GM12878 (cell line): ENCODE measurements around the gene THBS3. TPM values are rescaled to one million over a fixed set of nuclear protein-coding genes. Genes with fewer than 3 reads are reported as not detected.

Experiments used
- ATAC-seq: fragments of 200-7000 bp; cut with Tn5 transposase; 3 replicates; pipeline ENCODE4 v1.9.1; 2020; ENCODE audit warnings: mild to moderate bottlenecking, moderate library complexity
- BruUV-seq: library from RNA; stranded (reverse); fragments of 400-500 nt; replicated peaks from 2 replicates; lab custom pipeline; 2021; lab: Mats Ljungman, UMichigan
- CTCF ChIA-PET: fragments of 300-600 bp; sonication (Branson Sonifier 250); formaldehyde crosslinking; extraction: SDS; loops from one replicate; lab custom pipeline; 2021; ENCODE audit warnings: inconsistent platforms; lab: Yijun Ruan, JAX
- POLR2A ChIA-PET: fragments of 350-600 bp; formaldehyde crosslinking; extraction: SDS; loops from one replicate; lab custom pipeline; 2021; ENCODE audit warnings: inconsistent platforms; lab: Charles Lee
- RAD21 ChIA-PET: fragments of 300-600 bp; sonication (Branson Sonifier 250); formaldehyde crosslinking; loops from one replicate; lab custom pipeline; 2023; ENCODE audit warnings: antibody characterized with exemption; ENCODE audit not compliant: unreplicated experiment; lab: Charles Lee
- SMC1A ChIA-PET: fragments of 300-600 bp; sonication (Branson Sonifier 250); formaldehyde crosslinking; loops from one replicate; lab custom pipeline; 2023; ENCODE audit not compliant: unreplicated experiment, uncharacterized antibody; lab: Charles Lee
- DNase-seq: peaks from one replicate; pipeline ENCODE4 v3.0.0-alpha.2; 2011; ENCODE audit warnings: low read depth, low spot score
- FAIRE-seq: peaks from 3 replicates; lab custom pipeline; 2011; peaks lifted over from hg19 to GRCh38; lab: Jason Lieb, UNC
- H2AFZ ChIP-seq: 2 replicates; pipeline ENCODE4 v1.6.0; 2011; ENCODE audit warnings: low read depth, low read length, control low read depth; ENCODE audit not compliant: control insufficient read depth
- H3K27ac ChIP-seq: 2 replicates; pipeline ENCODE4 v1.5.1; 2011; ENCODE audit warnings: control low read depth; ENCODE audit not compliant: control insufficient read depth, insufficient read depth
- H3K27me3 ChIP-seq, 2 experiments: replicated peaks in 1 of 2; 2 replicates each; pipeline versions ENCODE4 v1.6.0 to v1.6.1; 2011; ENCODE audit warnings: low read length in 1 of 2; ENCODE audit not compliant: control insufficient read depth in 2 of 2, insufficient read depth in 2 of 2
- H3K36me3 ChIP-seq, 2 experiments: 2 replicates each; pipeline ENCODE4 v1.5.1; 2011; ENCODE audit warnings: low read length in 1 of 2; ENCODE audit not compliant: control insufficient read depth in 2 of 2, insufficient read depth in 2 of 2
- H3K4me1 ChIP-seq: 2 replicates; pipeline ENCODE4 v1.6.1; 2011; ENCODE audit warnings: mild to moderate bottlenecking, low read length, moderate library complexity, mixed read lengths; ENCODE audit not compliant: control insufficient read depth, insufficient read depth
- H3K4me2 ChIP-seq: 2 replicates; pipeline ENCODE4 v1.6.0; 2011; ENCODE audit warnings: control low read depth; ENCODE audit not compliant: control insufficient read depth, insufficient read depth
- H3K4me3 ChIP-seq: fragments of 200-600 bp; sonication (generic); 2 replicates; pipeline ENCODE4 v1.5.1; 2016
- H3K79me2 ChIP-seq: 2 replicates; pipeline ENCODE4 v1.6.0; 2011; ENCODE audit warnings: low read length; ENCODE audit not compliant: control insufficient read depth, insufficient read depth
- H3K9ac ChIP-seq: 2 replicates; pipeline ENCODE4 v1.8.0; 2011; ENCODE audit warnings: low read length, control low read depth, mixed read lengths; ENCODE audit not compliant: control insufficient read depth, insufficient read depth
- H3K9me3 ChIP-seq: replicated peaks from 3 replicates; pipeline ENCODE4 v1.5.1; 2011; ENCODE audit warnings: mild to moderate bottlenecking, low read length; ENCODE audit not compliant: control insufficient read depth, insufficient read depth
- H4K20me1 ChIP-seq: 2 replicates; pipeline ENCODE4 v1.6.0; 2011; ENCODE audit not compliant: control insufficient read depth, insufficient read depth
- CHD1 ChIP-seq: IDR thresholded peaks from 2 replicates; pipeline ENCODE4 v1.6.1; 2012; ENCODE audit warnings: low read depth, low read length, improper control_type of control experiment
- CUX1 ChIP-seq: IDR thresholded peaks from 2 replicates; pipeline ENCODE4 v1.6.1; 2012; ENCODE audit warnings: improper control_type of control experiment, low read depth, low read length; ENCODE audit not compliant: insufficient replicate concordance
- MEF2A ChIP-seq: IDR thresholded peaks from 2 replicates; pipeline ENCODE4 v1.6.1; 2011; ENCODE audit warnings: low read depth, mild to moderate bottlenecking, low read length, moderate library complexity; ENCODE audit not compliant: insufficient read depth
- PML ChIP-seq: IDR thresholded peaks from 2 replicates; pipeline ENCODE4 v1.6.1; 2012; ENCODE audit warnings: low read length, inconsistent platforms
- RB1 ChIP-seq: fragments of 450-650 bp; formaldehyde crosslinking; IDR thresholded peaks from 2 replicates; pipeline ENCODE4 v1.6.1; 2017; ENCODE audit warnings: mild to moderate bottlenecking, borderline replicate concordance
- SPI1 ChIP-seq: IDR thresholded peaks from 2 replicates; pipeline ENCODE4 v1.6.1; 2011; ENCODE audit warnings: low read depth, mild to moderate bottlenecking, low read length, moderate library complexity, borderline replicate concordance; ENCODE audit not compliant: insufficient read depth
- ZBTB11 ChIP-seq: fragments of 450-650 bp; formaldehyde crosslinking; IDR thresholded peaks from 2 replicates; pipeline ENCODE4 v1.5.0; 2022; ENCODE audit warnings: mild to moderate bottlenecking, missing genetic modification characterization
- WGBS: methylation state at CpG from one replicate; pipeline ENCODE4 v1.1.6; 2016; ENCODE audit warnings: low lambda C conversion rate; ENCODE audit not compliant: insufficient replicate concordance, insufficient coverage; ENCODE audit errors: missing lambda C conversion rate; 5-methylcytosine and 5-hydroxymethylcytosine counted together
- in situ Hi-C: fragments of 300-500 bp; cut with MboI; formaldehyde crosslinking; loops from 9 replicates; pipeline ENCODE4 v1.14.3; 2018; ENCODE audit warnings: mixed read lengths
- intact Hi-C: fragments of 100-400 bp; cut with micrococcal nuclease; formaldehyde crosslinking; loops from one replicate; pipeline ENCODE4 v1.14.2; 2022; ENCODE audit not compliant: unreplicated experiment
- polyA plus RNA-seq, 11 experiments: library from polyadenylated mRNA; depleted of rRNA in 4 of 11; unstranded in 6 of 11; stranded (reverse) in 5 of 11; fragments of >200 nt; fragmentation: Nextera tagmentation in 4 of 11; fragmentation: Illumina TruSeq in 1 of 11; extraction: Ambion mirVana in 4 of 11; extraction: Trizol in 1 of 11; gene quantifications; 1 replicate in 1 of 11; 2 replicates in 10 of 11; pipeline versions ENCODE4 v1.2.1 to v1.2.3, GENCODE V29; 2011 to 2016; ENCODE audit warnings: inconsistent platforms in 2 of 11, missing spikeins in 2 of 11, low read depth in 1 of 11
- total RNA-seq, 4 experiments: library from RNA; depleted of rRNA in 3 of 4; stranded (reverse); fragments of >200 nt in 3 of 4; fragmentation: Illumina TruSeq in 1 of 4; extraction: Trizol in 1 of 4; gene quantifications; 2 replicates each; pipeline versions ENCODE4 v1.2.1 to v1.2.3, GENCODE V29; 2013 to 2021

THBS3 gene
- total and polyA plus RNA-seq, 10 of the 15 experiments (the other 5 are each of a cell fraction or from before 2014, with no cell fraction given): 0.66 to 3.6 (median 2.0) TPM

GRCh38 chr1:155253797-155254196 is 46.1 kb upstream of the THBS3 start:
- H3K4me3 ChIP-seq: peak overlapping the region; percentile 92; the same call in 1 of the 2 replicates

GRCh38 chr1:155253208-155253607 is 45.5 kb upstream of the THBS3 start:
- H3K79me2 ChIP-seq: peaks cover 7% of the 10 kb centered on the region
- no peak for DNase-seq
- peaks cover 0 to 1% of the 10 kb centered on the region in 2 experiments; a peak in 1 of 4 replicates for H3K36me3 ChIP-seq
- BruUV-seq: no TSS peak
- no peak overlapping the region for H3K4me2 ChIP-seq
- RAD21 ChIA-PET: interaction anchor here (0.5 to 5.2 kb wide), 4 partner anchors 20 to 730 kb away, joined by 3 to 81 read pairs (median 5); partner anchors contain the start of genes CLK2 and RUSC1
- in situ Hi-C loops (no loop called here), intact Hi-C loops (no loop called here)
- no peak for FAIRE-seq
- H3K27ac ChIP-seq: no peak overlapping the region
- ATAC-seq: no peak
- peak overlapping the region; percentile 92; the same call in 1 of the 2 replicates for H3K4me3 ChIP-seq
- H3K9me3 ChIP-seq: no peaks in the 10 kb centered on the region
- peaks cover 13% of the 10 kb centered on the region for H3K4me1 ChIP-seq
- POLR2A ChIA-PET: interaction anchor here (0.5 to 1.6 kb wide), 2 partner anchors 51 kb away, joined by 3 to 4 read pairs; no protein-coding TSS in a partner anchor
- no peaks in the 10 kb centered on the region for H3K27me3 ChIP-seq
- H4K20me1 ChIP-seq: no peaks in the 10 kb centered on the region
- no peak overlapping the region for H2AFZ ChIP-seq
- SMC1A ChIA-PET: interaction anchor here (3.8 to 4.7 kb wide), 2 partner anchors 53 to 69 kb away, joined by 44 to 57 read pairs; partner anchors contain the start of genes FDPS and RUSC1
- 95% methylated on average over 5 of the region's 5 CpGs for WGBS
- CTCF ChIA-PET: interaction anchor here (1.2 to 9.6 kb wide), 6 partner anchors 20 to 318 kb away, joined by 3 to 225 read pairs (median 46); partner anchors contain the start of genes CLK2, FDPS, HCN3 and RUSC1
- H3K9ac ChIP-seq: no peak overlapping the region
- TF ChIP-seq PML: no peak
- TF ChIP-seq ZBTB11: no peak
- TF ChIP-seq RB1: no peak
- no peak for TF ChIP-seq MEF2A
- no peak for TF ChIP-seq CUX1

More at GRCh38 chr1:155253797-155254196, 46.1 kb upstream of the THBS3 start:
- Histone ChIP-seq H3K79me2 (peaks cover 7% of the 10 kb centered on the region), H2AFZ (no peak overlapping the region), H3K4me2 (peak overlapping the region; percentile 97), H4K20me1 (no peaks in the 10 kb centered on the region), H3K9me3 (no peaks in the 10 kb centered on the region), H3K36me3 (peaks cover 0 to 1% of the 10 kb centered on the region in 2 experiments; a peak in 1 of 4 replicates), H3K9ac (no peak overlapping the region), H3K27me3 (no peaks in the 10 kb centered on the region), H3K4me1 (peaks cover 13% of the 10 kb centered on the region)
- intact Hi-C loops: no loop called here
- ChIA-PET CTCF (interaction anchor here (0.7 to 9.6 kb wide), 5 partner anchors 8 to 70 kb away, joined by 3 to 225 read pairs (median 74); partner anchors contain the start of genes CLK2, FDPS, HCN3 and RUSC1), RAD21 (interaction anchor here (0.5 to 5.2 kb wide), 2 partner anchors 69 to 302 kb away, joined by 4 to 81 read pairs; partner anchors contain the start of gene RUSC1), SMC1A (interaction anchor here (4.7 kb wide), 1 partner anchor 52 kb away, joined by 44 read pairs; the partner anchor contains the start of gene FDPS)
- no peak for DNase-seq
- TF ChIP-seq SPI1: 0 out of 2 replicates have a peak, but pooled peaks have one; percentile 12
- no peak for TF ChIP-seq CHD1
- TF ChIP-seq, all 136 proteins: peak for 1
- WGBS: 81% methylated on average over 5 of the region's 5 CpGs
- in situ Hi-C loops: no loop called here
- H3K27ac ChIP-seq: no peak overlapping the region
- no peak for FAIRE-seq
- ATAC-seq: no peak
- POLR2A ChIA-PET: interaction anchor here (0.5 kb wide), 1 partner anchor 50 kb away, joined by 3 read pairs; no protein-coding TSS in a partner anchor
- no TSS peak for BruUV-seq
